NCI-H128 (cell line): Measurements from ENCODE around the gene BATF.

ENCODE experiments used
- DNase-seq: peaks from one replicate; lab custom pipeline; 2025; ENCODE audit not compliant: unreplicated experiment; lab: John Stamatoyannopoulos, UW

BATF gene

GRCh38 chr14:75559451-75560222, 37.4 kb downstream of the BATF start:
- no peak for DNase-seq

- peak; percentile 14 for DNase-seq
Observed at GRCh38 chr14:75561013-75561432, 38.8 kb downstream of the BATF start.

- no peak for DNase-seq
Observed at GRCh38 chr14:75562089-75562488, 39.8 kb downstream of the BATF start.

- no peak for DNase-seq
Observed at GRCh38 chr14:75562489-75562888, 40.2 kb downstream of the BATF start.

- no peak for DNase-seq
Observed at GRCh38 chr14:75563931-75564330, 41.7 kb downstream of the BATF start.

- no peak for DNase-seq
Observed at GRCh38 chr14:75565056-75565455, 42.8 kb downstream of the BATF start.

GRCh38 chr14:75566321-75566720, 44.1 kb downstream of the BATF start:
- no peak for DNase-seq

- no peak for DNase-seq
Observed at GRCh38 chr14:75566752-75567151, 44.5 kb downstream of the BATF start.

- no peak for DNase-seq
Observed at GRCh38 chr14:75568140-75568539, 45.9 kb downstream of the BATF start.

GRCh38 chr14:75568791-75569190, 46.5 kb downstream of the BATF start:
- no peak for DNase-seq

- DNase-seq, result no peak
Observed at GRCh38 chr14:75570797-75571196, 48.5 kb downstream of the BATF start.

GRCh38 chr14:75572104-75572503, 49.8 kb downstream of the BATF start:
- no peak for DNase-seq

- DNase-seq, result no peak
Observed at GRCh38 chr14:75577090-75577489, 54.8 kb downstream of the BATF start.

GRCh38 chr14:75577729-75578101, 55.4 kb downstream of the BATF start:
- DNase-seq, result no peak

- DNase-seq, result no peak
Observed at GRCh38 chr14:75578102-75578785, 56.0 kb downstream of the BATF start, which contains the start of gene FLVCR2. FLVCR2 (plus strand) TSS chr14:75578620; CDS start chr14:75578973, 353 bp downstream.

GRCh38 chr14:75578786-75579337, 56.6 kb downstream of the BATF start:
- no peak for DNase-seq

GRCh38 chr14:75579338-75579864, 57.1 kb downstream of the BATF start:
- no peak for DNase-seq

GRCh38 chr14:75579882-75580281, 57.6 kb downstream of the BATF start:
- DNase-seq, result no peak

- DNase-seq, result no peak
Observed at GRCh38 chr14:75587388-75587787, 65.1 kb downstream of the BATF start.

- DNase-seq, result no peak
Observed at GRCh38 chr14:75589931-75590330, 67.7 kb downstream of the BATF start.

GRCh38 chr14:75591331-75591946, 69.2 kb downstream of the BATF start:
- no peak for DNase-seq
